Fibroblast of lung (primary cell): ENCODE measurements around the gene CAMK2N2. TPM values are rescaled to one million over a fixed set of nuclear protein-coding genes. Genes with fewer than 3 reads are reported as not detected.

ENCODE experiments used
- DNase-seq, 2 donors: peaks; one replicate each; pipeline versions ENCODE4 v3.0.0 to v3.0.0-alpha.2; 2010; ENCODE audit warnings: low read depth in 2 of 2
- H2AFZ ChIP-seq: 2 replicates; pipeline ENCODE4 v1.5.1; 2012; ENCODE audit warnings: low read length, control low read depth, inconsistent platforms
- H3K27ac ChIP-seq: 2 replicates; pipeline ENCODE4 v1.5.1; 2011; ENCODE audit warnings: low read length, control low read depth; ENCODE audit not compliant: insufficient read depth
- H3K27me3 ChIP-seq: 2 replicates; pipeline ENCODE4 v1.5.1; 2011; ENCODE audit warnings: mild to moderate bottlenecking, low read length; ENCODE audit not compliant: control insufficient read depth, insufficient read depth
- H3K36me3 ChIP-seq: 2 replicates; pipeline ENCODE4 v1.5.1; 2011; ENCODE audit warnings: low read length; ENCODE audit not compliant: control insufficient read depth, insufficient read depth
- H3K4me1 ChIP-seq: 2 replicates; pipeline ENCODE4 v1.5.1; 2011; ENCODE audit warnings: low read length; ENCODE audit not compliant: control insufficient read depth, insufficient read depth; ENCODE audit errors: extremely low read depth
- H3K4me2 ChIP-seq: 2 replicates; pipeline ENCODE4 v1.5.1; 2011; ENCODE audit warnings: low read length, control low read depth; ENCODE audit not compliant: insufficient read depth; ENCODE audit errors: extremely low read depth
- H3K4me3 ChIP-seq, 4 experiments: fragments of 200-600 bp in 1 of 4; sonication (generic) in 1 of 4; replicated peaks in 1 of 4; 2 replicates each; pipeline ENCODE4 v1.5.1; 2011 to 2016; ENCODE audit warnings: low read length in 4 of 4, low read depth in 3 of 4, mild to moderate bottlenecking in 3 of 4, control low read depth in 2 of 4, inconsistent platforms in 1 of 4, mixed read lengths in 1 of 4; ENCODE audit not compliant: insufficient read depth in 1 of 4; ENCODE audit errors: control extremely low read depth in 1 of 4
- H3K79me2 ChIP-seq: 2 replicates; pipeline ENCODE4 v1.5.1; 2012; ENCODE audit warnings: mild to moderate bottlenecking, low read length, inconsistent platforms; ENCODE audit not compliant: control insufficient read depth, insufficient read depth
- H3K9ac ChIP-seq: 2 replicates; pipeline ENCODE4 v1.5.1; 2011; ENCODE audit warnings: mild to moderate bottlenecking, low read length, control low read depth; ENCODE audit not compliant: insufficient read depth
- H3K9me3 ChIP-seq: 2 replicates; pipeline ENCODE4 v1.5.1; 2012; ENCODE audit warnings: low read depth, low read length; ENCODE audit not compliant: control insufficient read depth, insufficient read depth
- H4K20me1 ChIP-seq: 2 replicates; pipeline ENCODE4 v1.5.1; 2011; ENCODE audit warnings: low read length; ENCODE audit not compliant: control insufficient read depth, insufficient read depth; ENCODE audit errors: extremely low read depth
- CTCF ChIP-seq, 2 donors: IDR thresholded peaks in 1 of 2; conservative IDR thresholded peaks in 1 of 2; 1 replicate in 1 of 2; 2 replicates in 1 of 2; pipeline ENCODE4 v1.5.1; 2011 to 2012; ENCODE audit warnings: low read length in 2 of 2, control low read depth in 1 of 2, inconsistent platforms in 1 of 2, low read depth in 1 of 2, mild to moderate bottlenecking in 1 of 2
- EZH2 ChIP-seq: IDR thresholded peaks from 2 replicates; pipeline ENCODE4 v1.5.1; 2012; ENCODE audit warnings: low read length, control low read depth, mild to moderate bottlenecking; ENCODE audit errors: missing control alignments
- polyA plus RNA-seq, 2 donors: library from polyadenylated mRNA; depleted of rRNA in 1 of 2; stranded (reverse) in 1 of 2; unstranded in 1 of 2; fragments of >200 nt; gene quantifications; 2 replicates each; pipeline ENCODE4 v1.2.1, GENCODE V29; 2011 to 2012; ENCODE audit warnings: missing spikeins in 1 of 2
- total RNA-seq: library from RNA; depleted of rRNA; stranded (reverse); fragments of >200 nt; gene quantifications from 2 replicates; pipeline ENCODE4 v1.2.1, GENCODE V29; 2014

CAMK2N2 gene
- total and polyA plus RNA-seq, 2 donors (not counting 1 experiment from before 2014, with no cell fraction given), result under 0.01 to 0.10 TPM

DNA sequence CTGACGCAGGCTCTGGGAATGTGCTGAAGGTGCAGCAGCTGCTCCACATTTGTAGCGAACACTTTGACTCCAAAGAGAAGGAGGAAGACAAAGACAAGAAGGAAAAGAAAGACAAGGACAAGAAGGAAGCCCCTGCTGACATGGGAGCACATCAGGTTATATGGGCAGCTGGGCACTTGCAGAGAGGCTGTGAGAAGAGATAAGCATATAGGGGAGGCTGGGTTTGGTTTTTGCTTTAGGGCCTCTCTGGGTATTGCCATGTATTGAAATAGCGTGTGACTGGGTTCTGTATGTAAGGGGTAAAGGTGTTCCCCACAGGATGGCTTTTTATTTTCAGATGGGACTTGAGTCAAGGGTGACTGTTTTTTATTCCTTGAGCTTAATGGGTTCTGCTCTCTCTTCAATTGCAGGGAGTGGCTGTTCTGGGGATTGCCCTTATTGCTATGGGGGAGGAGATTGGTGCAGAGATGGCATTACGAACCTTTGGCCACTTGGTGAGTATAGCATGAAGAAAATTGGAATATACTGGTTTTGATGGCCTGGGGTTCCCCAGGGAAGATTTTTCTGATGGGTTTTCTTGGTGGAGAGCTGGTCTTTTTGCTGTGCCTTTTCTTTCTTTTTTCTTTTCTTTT, 45.1 kb upstream of the CAMK2N2 start:
- H3K79me2 ChIP-seq, result peaks cover 22% of the 10 kb centered on the region
- no peak overlapping the region for H3K27ac ChIP-seq
- H3K36me3 ChIP-seq, result peaks cover 27% of the 10 kb centered on the region
- H4K20me1 ChIP-seq, result no peaks in the 10 kb centered on the region
- no peaks in the 10 kb centered on the region for H3K4me1 ChIP-seq
- no peak overlapping the region for H2AFZ ChIP-seq
- DNase-seq, result no peak
- no peaks in the 10 kb centered on the region for H3K9me3 ChIP-seq
- H3K4me2 ChIP-seq, result no peak overlapping the region
- TF ChIP-seq EZH2 (no peak), CTCF (conservative IDR thresholded peaks at IDR 0.05 in 1 of 2, IDR thresholded peaks at IDR 0.05 in 1 of 2; ENCODE audit: low read depth in 1 of 2, low read length in 2 of 2) (no peak)
- H3K4me3 ChIP-seq, result no peak overlapping the region
- no peaks in the 10 kb centered on the region for H3K27me3 ChIP-seq
- no peak overlapping the region for H3K9ac ChIP-seq

DNA sequence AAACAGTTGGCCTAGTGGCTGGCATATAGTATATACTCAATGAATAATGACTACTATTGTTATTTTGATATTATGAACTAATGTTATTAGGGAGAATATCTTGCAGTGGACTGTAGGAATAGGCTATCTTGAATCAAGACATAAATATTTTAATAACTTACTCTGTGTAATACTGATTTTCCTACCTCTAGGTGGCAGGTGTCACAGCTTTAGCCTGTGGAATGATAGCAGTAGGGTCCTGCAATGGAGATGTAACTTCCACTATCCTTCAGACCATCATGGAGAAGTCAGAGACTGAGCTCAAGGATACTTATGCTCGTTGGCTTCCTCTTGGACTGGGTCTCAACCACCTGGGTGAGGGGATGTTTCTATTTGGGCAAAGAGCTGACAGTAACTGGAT, 44.2 kb upstream of the CAMK2N2 start:
- DNase-seq, result peak in 1 of 2 donors; percentile 29
- Histone ChIP-seq H4K20me1 (no peaks in the 10 kb centered on the region), H3K4me1 (peaks cover under 1% of the 10 kb centered on the region), H3K9ac (no peak overlapping the region), H3K27ac (no peak overlapping the region), H3K79me2 (peaks cover 29% of the 10 kb centered on the region), H3K36me3 (peaks cover 27% of the 10 kb centered on the region), H3K4me3 (no peak overlapping the region), H3K4me2 (no peak overlapping the region), H2AFZ (no peak overlapping the region), H3K27me3 (no peaks in the 10 kb centered on the region), H3K9me3 (no peaks in the 10 kb centered on the region)
- TF ChIP-seq EZH2 (no peak), CTCF (conservative IDR thresholded peaks at IDR 0.05 in 1 of 2, IDR thresholded peaks at IDR 0.05 in 1 of 2; ENCODE audit: low read depth in 1 of 2, low read length in 2 of 2) (peak in 1 of 2 donors; percentile 39)

DNA sequence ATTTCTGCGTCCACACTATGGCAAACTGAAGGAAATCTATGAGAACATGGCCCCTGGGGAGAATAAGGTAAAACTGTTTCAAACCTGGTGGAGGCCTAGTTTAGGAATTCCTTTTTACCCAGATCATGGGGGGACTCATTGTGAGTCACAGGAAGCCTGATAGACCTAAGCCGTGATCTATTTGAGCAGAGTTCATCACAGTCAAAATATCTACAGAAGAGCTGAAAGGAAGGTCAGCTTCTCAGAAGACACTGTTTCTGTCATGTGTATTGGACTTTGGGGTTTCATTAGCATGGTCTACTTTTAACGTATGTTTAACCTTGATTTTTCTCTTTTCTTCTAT, 39.0 kb upstream of the CAMK2N2 start:
- Histone ChIP-seq H2AFZ (no peak overlapping the region), H3K79me2 (peaks cover 44% of the 10 kb centered on the region), H3K4me2 (peak overlapping the region; percentile 88), H4K20me1 (no peaks in the 10 kb centered on the region), H3K27ac (peak overlapping the region; percentile 91), H3K36me3 (peaks cover 12% of the 10 kb centered on the region), H3K9me3 (no peaks in the 10 kb centered on the region), H3K9ac (no peak overlapping the region), H3K4me3 (peak overlapping the region; percentile 88 to 99 (median 98)), H3K4me1 (peaks cover 5% of the 10 kb centered on the region), H3K27me3 (no peaks in the 10 kb centered on the region)
- peak in 1 of 2 donors; percentile 72 for DNase-seq
- no peak for TF ChIP-seq CTCF (conservative IDR thresholded peaks at IDR 0.05 in 1 of 2, IDR thresholded peaks at IDR 0.05 in 1 of 2; ENCODE audit: low read depth in 1 of 2, low read length in 2 of 2)
- no peak for TF ChIP-seq EZH2
